ENCODE measurements around the gene SLC2A1.
"Not testable (repeated sequence)": the region's sequence is repeated elsewhere in the genome, so short reads cannot be mapped to it uniquely, and the experiment has no call there.

SLC2A1 gene

GRCh38 chr1:42927274-42927841 lies 31.3 kb downstream of the SLC2A1 start:
- no peak for DNase-seq

- DNase-seq = no peak
Observed at GRCh38 chr1:42926879-42927242, 31.8 kb downstream of the SLC2A1 start.

GRCh38 chr1:42926235-42926878 lies 32.3 kb downstream of the SLC2A1 start:
- DNase-seq = no peak

- DNase-seq = no peak
Observed at GRCh38 chr1:42924851-42925760, 33.6 kb downstream of the SLC2A1 start.

- peak; percentile 96 for DNase-seq
Observed at GRCh38 chr1:42924082-42924850, 34.4 kb downstream of the SLC2A1 start.

- no peak for DNase-seq
Observed at GRCh38 chr1:42923367-42924081, 35.1 kb downstream of the SLC2A1 start.

- DNase-seq = peak; percentile 71
Observed at GRCh38 chr1:42922687-42923366, 35.8 kb downstream of the SLC2A1 start.

- no peak for DNase-seq
Observed at GRCh38 chr1:42921769-42922168, 36.9 kb downstream of the SLC2A1 start.

- not testable (repeated sequence) for DNase-seq
Observed at GRCh38 chr1:42919651-42920050, 39.0 kb downstream of the SLC2A1 start.

- no peak for DNase-seq
Observed at GRCh38 chr1:42917241-42917495, 41.5 kb downstream of the SLC2A1 start.

- DNase-seq = no peak
Observed at GRCh38 chr1:42915456-42915855, 43.2 kb downstream of the SLC2A1 start.

GRCh38 chr1:42914092-42914627 lies 44.5 kb downstream of the SLC2A1 start:
- DNase-seq = no peak

GRCh38 chr1:42913426-42914091 lies 45.1 kb downstream of the SLC2A1 start:
- peak; percentile 58 for DNase-seq

GRCh38 chr1:42910985-42911384 lies 47.7 kb downstream of the SLC2A1 start:
- DNase-seq = no peak

- no peak for DNase-seq
Observed at GRCh38 chr1:42908046-42908445, 50.6 kb downstream of the SLC2A1 start.

GRCh38 chr1:42904434-42904833 lies 54.2 kb downstream of the SLC2A1 start:
- DNase-seq = no peak

GRCh38 chr1:42899960-42900359 lies 58.7 kb downstream of the SLC2A1 start:
- not testable (repeated sequence) for DNase-seq

- no peak for DNase-seq
Observed at GRCh38 chr1:42891465-42892138, 67.1 kb downstream of the SLC2A1 start.

GRCh38 chr1:42889264-42889663 lies 69.4 kb downstream of the SLC2A1 start:
- DNase-seq = no peak

GRCh38 chr1:42888013-42888633 lies 70.5 kb downstream of the SLC2A1 start:
- no peak for DNase-seq

Data from stimulated activated CD4-positive, alpha-beta T cell treated with anti-CD3 and anti-CD28 coated beads, Interleukin-15, amount 100 ng/mL, for 24 hours (primary cell).